Measurements from ENCODE around the gene ACBD6. TPM values are rescaled to one million over a fixed set of nuclear protein-coding genes. Genes with fewer than 3 reads are reported as not detected.

The ACBD6 gene
- total RNA-seq, 5 donors from 2014 or later (not counting 1 experiment from before 2014, with no cell fraction given) = 44.3 to 58.5 (median 53.0) TPM

DNA sequence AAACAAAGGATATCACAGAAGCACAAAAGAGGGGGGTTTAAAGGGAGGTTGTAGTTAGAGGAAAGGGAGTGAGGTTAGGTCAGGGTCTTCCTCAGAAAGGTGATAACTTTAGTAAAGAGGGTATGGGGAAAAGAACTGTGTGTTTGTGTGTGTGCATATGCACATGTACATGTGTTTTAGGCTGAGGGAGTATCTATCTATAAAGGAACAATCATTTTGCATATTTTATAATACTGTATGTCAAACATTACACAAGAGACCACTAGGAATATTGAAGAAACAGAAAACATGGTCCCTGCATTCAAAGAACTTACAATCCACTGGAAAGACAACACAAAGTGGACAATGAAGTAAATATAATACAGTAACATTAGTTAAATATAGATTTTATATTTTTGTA is 132.2 kb downstream of the ACBD6 start:
- Mint-ChIP-seq H3K9me3 (peaks cover 0 to 6% (median 3%) of the 10 kb centered on the region in 3 donors), H3K27me3 (no peaks in the 10 kb centered on the region), H3K27ac (no peak overlapping the region), H3K36me3 (peaks cover 31% of the 10 kb centered on the region), H3K4me3 (no peak overlapping the region), H3K4me1 (peaks cover 4 to 11% (median 9%) of the 10 kb centered on the region in 3 donors)
- DNase-seq (no peak), ATAC-seq (replicated peaks in 1 of 4) (no peak)
- Histone ChIP-seq H3K4me3 (ENCODE audit: control insufficient read depth in 1 of 2, extremely low read depth in 1 of 2, low read length in 1 of 2) (no peak overlapping the region), H3K36me3 (ENCODE audit: control insufficient read depth in 2 of 2, extremely low read depth in 1 of 2, insufficient read depth in 1 of 2, low read length in 1 of 2) (no peaks in the 10 kb centered on the region), H3K4me1 (ENCODE audit: control insufficient read depth in 1 of 2, extremely low read depth in 1 of 2, insufficient read depth in 2 of 2, low read length in 2 of 2) (no peaks in the 10 kb centered on the region), H3K27ac (ENCODE audit: low read length) (no peak overlapping the region), H3K27me3 (replicated peaks in 1 of 2; ENCODE audit: control insufficient read depth in 2 of 2, extremely low read depth in 1 of 2, insufficient read depth in 2 of 2, low read length in 1 of 2) (no peaks in the 10 kb centered on the region), H3K9me3 (no peaks in the 10 kb centered on the region)
- CTCF ChIA-PET = no interaction called here
- POLR2A ChIA-PET = no interaction called here

DNA sequence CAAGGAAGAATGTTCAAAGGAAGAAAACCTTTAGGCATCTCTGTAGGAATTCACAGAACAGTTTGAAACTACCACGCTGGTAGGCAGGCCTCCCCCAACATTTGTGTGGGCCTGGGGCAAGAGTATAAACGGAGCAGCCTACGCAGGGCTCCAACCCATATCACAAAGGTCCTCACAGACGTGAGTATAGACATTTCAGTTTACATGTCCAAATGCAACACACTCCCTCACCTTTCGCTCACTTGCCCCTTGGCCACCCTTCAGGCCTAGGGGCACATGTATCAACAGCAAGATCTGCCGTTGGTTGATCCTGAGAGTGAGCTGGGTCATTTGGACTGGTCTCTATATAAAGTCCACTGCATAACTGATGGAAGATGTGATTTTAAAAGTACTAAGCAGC is 133.3 kb downstream of the ACBD6 start:
- Histone ChIP-seq H3K4me3 (ENCODE audit: control insufficient read depth in 1 of 2, extremely low read depth in 1 of 2, low read length in 1 of 2) (no peak overlapping the region), H3K27me3 (replicated peaks in 1 of 2; ENCODE audit: control insufficient read depth in 2 of 2, extremely low read depth in 1 of 2, insufficient read depth in 2 of 2, low read length in 1 of 2) (no peaks in the 10 kb centered on the region), H3K36me3 (ENCODE audit: control insufficient read depth in 2 of 2, extremely low read depth in 1 of 2, insufficient read depth in 1 of 2, low read length in 1 of 2) (no peaks in the 10 kb centered on the region), H3K4me1 (ENCODE audit: control insufficient read depth in 1 of 2, extremely low read depth in 1 of 2, insufficient read depth in 2 of 2, low read length in 2 of 2) (no peaks in the 10 kb centered on the region), H3K9me3 (no peaks in the 10 kb centered on the region), H3K27ac (ENCODE audit: low read length) (no peak overlapping the region)
- ChIA-PET CTCF (no interaction called here), POLR2A (no interaction called here)
- no peak for DNase-seq
- no peak overlapping the region for H3K4me3 Mint-ChIP-seq
- H3K9me3 Mint-ChIP-seq = peaks cover 0 to 6% (median 3%) of the 10 kb centered on the region in 3 donors
- H3K36me3 Mint-ChIP-seq = peaks cover 31% of the 10 kb centered on the region
- ATAC-seq (replicated peaks in 1 of 4) = no peak
- no peaks in the 10 kb centered on the region for H3K27me3 Mint-ChIP-seq
- H3K27ac Mint-ChIP-seq = no peak overlapping the region
- H3K4me1 Mint-ChIP-seq = peaks cover 2 to 7% (median 4%) of the 10 kb centered on the region in 3 donors
- WGBS (ENCODE audit: insufficient coverage) = 96% methylated on average over 3 of the region's 6 CpGs

DNA sequence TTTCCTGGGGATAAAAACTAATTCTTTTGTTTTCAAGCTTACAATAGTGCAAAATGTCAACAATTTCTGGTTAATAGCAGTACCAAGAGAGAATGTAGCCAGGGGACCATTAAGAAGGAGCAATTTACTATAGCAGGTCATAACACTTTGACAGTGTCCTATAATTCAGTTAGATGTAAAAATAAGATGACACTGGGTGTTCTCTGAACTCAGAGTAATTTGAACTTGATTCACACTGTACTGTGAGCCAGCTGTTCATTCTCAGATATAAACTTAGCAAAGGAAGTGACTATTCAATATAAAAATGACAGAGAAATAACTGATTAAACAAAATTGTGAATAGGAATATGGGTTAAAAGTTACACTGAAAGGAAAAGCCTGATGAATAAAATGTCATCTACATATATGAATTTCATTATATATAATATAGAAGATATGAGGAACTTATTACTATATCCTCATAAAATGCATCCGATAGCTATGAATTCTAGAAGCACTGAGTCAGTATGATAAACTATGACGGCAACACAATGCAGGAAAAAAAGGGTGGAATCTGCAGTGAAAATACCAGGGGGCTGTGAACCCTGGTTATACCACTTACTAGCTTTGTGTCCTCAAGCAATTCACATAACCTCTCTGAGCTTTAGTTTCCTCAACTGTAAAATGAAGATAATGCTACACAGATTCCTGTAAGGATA is 135.9 kb downstream of the ACBD6 start:
- H3K27ac ChIP-seq (ENCODE audit: low read length) = no peak overlapping the region
- no peak for ATAC-seq (replicated peaks in 1 of 4)
- POLR2A ChIA-PET = interaction anchor here in 1 of 2 donors (0.5 kb wide), 1 partner anchor 43 kb away, joined by 3 read pairs; no protein-coding TSS in a partner anchor

DNA sequence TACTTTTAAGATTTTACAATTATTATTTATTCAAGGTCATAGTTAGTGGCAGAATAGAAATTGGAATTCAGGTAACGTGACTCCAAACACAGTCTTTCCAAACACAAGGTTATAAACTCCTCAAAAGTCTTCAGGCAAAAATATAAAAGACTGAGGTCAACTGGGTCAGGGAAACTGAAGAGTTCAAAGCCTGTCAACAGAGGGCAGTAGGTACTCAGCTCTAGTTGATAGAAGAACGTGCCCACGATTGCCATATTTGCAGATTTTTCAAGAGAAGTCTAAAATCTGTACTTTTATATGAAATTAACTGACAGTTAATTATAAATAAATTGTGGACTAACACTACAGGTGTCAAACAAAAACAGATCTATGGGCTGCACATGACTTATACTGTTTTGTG is 137.3 kb downstream of the ACBD6 start:
- no peaks in the 10 kb centered on the region for H3K27me3 ChIP-seq (replicated peaks in 1 of 2; ENCODE audit: control insufficient read depth in 2 of 2, extremely low read depth in 1 of 2, insufficient read depth in 2 of 2, low read length in 1 of 2)
- ATAC-seq (replicated peaks in 1 of 4) (no peak), DNase-seq (no peak)
- Mint-ChIP-seq H3K4me1 (peaks cover 0 to 10% (median 7%) of the 10 kb centered on the region in 3 donors), H3K4me3 (no peak overlapping the region), H3K9me3 (peaks cover 0 to 6% (median 3%) of the 10 kb centered on the region in 3 donors), H3K27ac (no peak overlapping the region), H3K27me3 (no peaks in the 10 kb centered on the region), H3K36me3 (peaks cover 25% of the 10 kb centered on the region)
- H3K9me3 ChIP-seq = no peaks in the 10 kb centered on the region
- ChIA-PET POLR2A (no interaction called here), CTCF (no interaction called here)
- H3K4me1 ChIP-seq (ENCODE audit: control insufficient read depth in 1 of 2, extremely low read depth in 1 of 2, insufficient read depth in 2 of 2, low read length in 2 of 2) = no peaks in the 10 kb centered on the region
- H3K36me3 ChIP-seq (ENCODE audit: control insufficient read depth in 2 of 2, extremely low read depth in 1 of 2, insufficient read depth in 1 of 2, low read length in 1 of 2) = no peaks in the 10 kb centered on the region
- no peak overlapping the region for H3K4me3 ChIP-seq (ENCODE audit: control insufficient read depth in 1 of 2, extremely low read depth in 1 of 2, low read length in 1 of 2)
- no peak overlapping the region for H3K27ac ChIP-seq (ENCODE audit: low read length)
- no CpG with 5 or more reads among the region's 3 CpGs for WGBS (ENCODE audit: insufficient coverage)

More for the DNA sequence above, 135.9 kb downstream of the ACBD6 start:
- H3K27me3 ChIP-seq (replicated peaks in 1 of 2; ENCODE audit: control insufficient read depth in 2 of 2, extremely low read depth in 1 of 2, insufficient read depth in 2 of 2, low read length in 1 of 2) = no peaks in the 10 kb centered on the region
- DNase-seq = no peak
- no peaks in the 10 kb centered on the region for H3K9me3 ChIP-seq
- no CpG with 5 or more reads among the region's 2 CpGs for WGBS (ENCODE audit: insufficient coverage)
- CTCF ChIA-PET = interaction anchor here (0.6 to 1.1 kb wide), 3 partner anchors 11 to 1500 kb away, joined by 4 to 7 read pairs (median 4); no protein-coding TSS in a partner anchor
- no peaks in the 10 kb centered on the region for H3K4me1 ChIP-seq (ENCODE audit: control insufficient read depth in 1 of 2, extremely low read depth in 1 of 2, insufficient read depth in 2 of 2, low read length in 2 of 2)
- Mint-ChIP-seq H3K27me3 (no peaks in the 10 kb centered on the region), H3K36me3 (peaks cover 28% of the 10 kb centered on the region), H3K9me3 (peaks cover 0 to 6% (median 3%) of the 10 kb centered on the region in 3 donors), H3K4me3 (no peak overlapping the region), H3K4me1 (peaks cover 0 to 10% (median 6%) of the 10 kb centered on the region in 3 donors), H3K27ac (no peak overlapping the region)
- no peaks in the 10 kb centered on the region for H3K36me3 ChIP-seq (ENCODE audit: control insufficient read depth in 2 of 2, extremely low read depth in 1 of 2, insufficient read depth in 1 of 2, low read length in 1 of 2)
- no peak overlapping the region for H3K4me3 ChIP-seq (ENCODE audit: control insufficient read depth in 1 of 2, extremely low read depth in 1 of 2, low read length in 1 of 2)

DNA sequence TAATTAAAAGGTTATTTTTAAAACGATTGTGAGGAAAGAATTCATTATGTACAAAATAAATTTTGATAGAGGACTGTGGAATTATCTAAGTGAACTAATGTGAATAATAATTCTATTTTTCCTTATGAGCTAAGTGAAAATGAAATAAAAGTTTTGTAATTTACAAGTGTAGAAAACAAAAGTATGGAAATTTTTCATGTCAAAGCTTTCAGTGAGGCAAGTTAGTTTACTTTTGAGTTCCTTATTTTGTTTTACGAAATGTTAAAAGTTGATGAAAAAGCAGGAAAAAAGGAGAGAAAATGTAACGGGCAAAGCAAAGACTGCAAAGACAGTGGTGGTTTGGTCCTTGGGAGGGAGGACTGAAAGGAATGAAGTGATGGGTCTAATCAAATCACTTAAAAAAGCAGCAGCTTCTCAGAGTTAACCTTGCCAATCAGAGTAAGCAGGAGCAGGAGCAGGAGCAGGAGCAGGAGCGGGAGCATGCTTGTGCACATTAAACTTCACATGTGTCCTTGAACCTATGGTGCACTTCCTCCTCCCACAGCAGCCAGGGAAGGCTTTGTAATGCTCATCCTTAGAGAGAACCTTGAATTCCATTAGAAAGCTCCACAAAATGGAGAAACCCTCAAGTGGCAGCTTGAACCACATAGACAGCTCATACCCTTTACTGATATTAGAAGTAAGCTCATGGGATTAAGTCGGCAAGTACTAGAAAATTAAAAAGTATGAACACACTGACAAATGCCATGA is 139.0 kb downstream of the ACBD6 start:
- Histone ChIP-seq H3K36me3 (ENCODE audit: control insufficient read depth in 2 of 2, extremely low read depth in 1 of 2, insufficient read depth in 1 of 2, low read length in 1 of 2) (no peaks in the 10 kb centered on the region), H3K27me3 (replicated peaks in 1 of 2; ENCODE audit: control insufficient read depth in 2 of 2, extremely low read depth in 1 of 2, insufficient read depth in 2 of 2, low read length in 1 of 2) (no peaks in the 10 kb centered on the region), H3K4me3 (ENCODE audit: control insufficient read depth in 1 of 2, extremely low read depth in 1 of 2, low read length in 1 of 2) (no peak overlapping the region), H3K4me1 (ENCODE audit: control insufficient read depth in 1 of 2, extremely low read depth in 1 of 2, insufficient read depth in 2 of 2, low read length in 2 of 2) (no peaks in the 10 kb centered on the region), H3K9me3 (no peaks in the 10 kb centered on the region), H3K27ac (ENCODE audit: low read length) (no peak overlapping the region)
- POLR2A ChIA-PET = interaction anchor here in 1 of 2 donors (0.6 kb wide), 1 partner anchor 1223 kb away, joined by 3 read pairs; no protein-coding TSS in a partner anchor
- peaks cover 23% of the 10 kb centered on the region for H3K36me3 Mint-ChIP-seq
- DNase-seq (no peak), ATAC-seq (replicated peaks in 1 of 4) (no peak)
- H3K9me3 Mint-ChIP-seq = peaks cover 0 to 6% (median 3%) of the 10 kb centered on the region in 3 donors
- WGBS (ENCODE audit: insufficient coverage) = 100% methylated on average over 2 of the region's 5 CpGs
- CTCF ChIA-PET = interaction anchor here in 1 of 2 donors (0.9 to 1.1 kb wide), 2 partner anchors 17 to 119 kb away, joined by 3 to 4 read pairs; no protein-coding TSS in a partner anchor
- no peaks in the 10 kb centered on the region for H3K27me3 Mint-ChIP-seq
- H3K27ac Mint-ChIP-seq = no peak overlapping the region
- H3K4me3 Mint-ChIP-seq = no peak overlapping the region
- peaks cover 0 to 12% (median 7%) of the 10 kb centered on the region in 3 donors for H3K4me1 Mint-ChIP-seq

DNA sequence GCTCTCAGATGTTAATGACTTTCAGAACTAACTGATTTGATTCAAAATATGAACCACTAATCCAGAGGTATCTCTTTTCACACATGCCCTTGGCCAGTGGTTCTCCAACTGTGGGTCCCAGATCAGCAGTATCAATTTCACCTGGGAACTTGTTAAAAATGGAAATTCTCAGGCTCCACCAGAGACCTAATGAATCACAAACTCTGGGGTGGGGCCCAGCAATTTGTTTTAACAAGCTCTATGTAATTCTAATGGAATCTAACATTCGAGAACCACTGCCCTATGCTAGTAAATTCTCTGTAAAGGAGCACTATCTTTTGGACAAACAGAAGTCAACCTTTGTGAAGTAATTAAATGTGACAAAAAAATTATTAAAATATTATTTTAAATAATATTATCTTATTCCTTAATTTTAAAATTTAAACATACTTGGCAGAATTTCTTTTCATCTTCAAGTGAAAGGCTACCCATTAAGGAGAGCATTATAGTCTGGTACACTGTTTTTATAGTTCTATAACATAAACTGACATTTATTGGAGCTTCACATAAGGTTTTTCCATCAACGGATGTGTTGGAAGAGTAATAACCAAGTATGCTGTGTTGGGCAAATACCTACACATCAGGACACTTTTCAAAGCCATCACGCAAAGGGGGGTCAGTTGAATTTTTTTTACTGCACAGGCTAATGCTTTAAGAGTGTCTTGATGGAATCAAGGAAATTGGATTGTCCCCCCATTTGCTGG is 141.9 kb downstream of the ACBD6 start:
- Mint-ChIP-seq H3K4me1 (peaks cover 6 to 17% (median 11%) of the 10 kb centered on the region in 3 donors), H3K36me3 (peaks cover 16% of the 10 kb centered on the region), H3K4me3 (no peak overlapping the region), H3K27me3 (no peaks in the 10 kb centered on the region), H3K9me3 (no peaks in the 10 kb centered on the region), H3K27ac (no peak overlapping the region)
- DNase-seq (no peak), ATAC-seq (replicated peaks in 1 of 4) (no peak)
- H3K27me3 ChIP-seq (replicated peaks in 1 of 2; ENCODE audit: control insufficient read depth in 2 of 2, extremely low read depth in 1 of 2, insufficient read depth in 2 of 2, low read length in 1 of 2) = no peaks in the 10 kb centered on the region
- CTCF ChIA-PET = no interaction called here
- no peak overlapping the region for H3K4me3 ChIP-seq (ENCODE audit: control insufficient read depth in 1 of 2, extremely low read depth in 1 of 2, low read length in 1 of 2)
- no peaks in the 10 kb centered on the region for H3K4me1 ChIP-seq (ENCODE audit: control insufficient read depth in 1 of 2, extremely low read depth in 1 of 2, insufficient read depth in 2 of 2, low read length in 2 of 2)
- POLR2A ChIA-PET = no interaction called here
- no peak overlapping the region for H3K27ac ChIP-seq (ENCODE audit: low read length)
- H3K9me3 ChIP-seq = no peaks in the 10 kb centered on the region
- WGBS (ENCODE audit: insufficient coverage) = no CpG with 5 or more reads among the region's 3 CpGs
- H3K36me3 ChIP-seq (ENCODE audit: control insufficient read depth in 2 of 2, extremely low read depth in 1 of 2, insufficient read depth in 1 of 2, low read length in 1 of 2) = no peaks in the 10 kb centered on the region

Data from T-cell (primary cell).